ENCODE measurements around the gene GTF2I.

DNA sequence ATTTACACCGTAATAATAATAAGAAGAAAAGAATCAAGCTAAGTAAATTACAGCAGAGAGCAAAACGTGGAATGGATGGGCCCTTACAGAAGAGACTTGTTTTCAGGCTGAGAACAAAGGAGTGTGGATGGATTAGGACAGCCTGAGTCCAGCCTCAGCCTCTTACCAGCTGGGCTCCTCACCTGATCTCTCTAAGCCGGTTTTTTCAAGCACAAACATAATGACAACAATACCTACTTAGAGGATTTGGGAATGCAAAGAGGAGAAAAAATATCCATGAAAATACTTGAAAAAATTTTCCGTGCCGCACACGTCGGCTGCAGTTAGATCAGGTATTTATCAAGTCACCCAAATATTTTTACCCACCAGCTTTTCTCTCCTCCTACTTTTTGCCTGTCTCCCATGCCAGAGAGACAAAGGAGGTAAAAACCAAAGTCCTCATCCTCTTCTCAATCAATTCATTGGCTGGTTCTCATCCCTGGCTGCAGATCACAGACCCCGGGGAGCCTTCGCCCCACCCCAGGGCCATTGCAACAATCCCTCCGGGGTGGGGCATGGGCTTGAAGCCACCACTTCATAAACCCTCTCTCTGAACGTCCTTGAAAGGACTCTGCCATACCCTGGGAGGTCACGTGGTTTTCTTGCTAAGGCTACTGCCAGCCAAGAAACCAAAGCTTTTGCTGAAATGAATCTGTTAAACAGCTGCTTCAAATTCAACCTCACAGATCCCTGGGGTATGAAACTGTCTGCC, 29.7 kb upstream of the GTF2I start:
- TF ChIP-seq, protein P1, sequence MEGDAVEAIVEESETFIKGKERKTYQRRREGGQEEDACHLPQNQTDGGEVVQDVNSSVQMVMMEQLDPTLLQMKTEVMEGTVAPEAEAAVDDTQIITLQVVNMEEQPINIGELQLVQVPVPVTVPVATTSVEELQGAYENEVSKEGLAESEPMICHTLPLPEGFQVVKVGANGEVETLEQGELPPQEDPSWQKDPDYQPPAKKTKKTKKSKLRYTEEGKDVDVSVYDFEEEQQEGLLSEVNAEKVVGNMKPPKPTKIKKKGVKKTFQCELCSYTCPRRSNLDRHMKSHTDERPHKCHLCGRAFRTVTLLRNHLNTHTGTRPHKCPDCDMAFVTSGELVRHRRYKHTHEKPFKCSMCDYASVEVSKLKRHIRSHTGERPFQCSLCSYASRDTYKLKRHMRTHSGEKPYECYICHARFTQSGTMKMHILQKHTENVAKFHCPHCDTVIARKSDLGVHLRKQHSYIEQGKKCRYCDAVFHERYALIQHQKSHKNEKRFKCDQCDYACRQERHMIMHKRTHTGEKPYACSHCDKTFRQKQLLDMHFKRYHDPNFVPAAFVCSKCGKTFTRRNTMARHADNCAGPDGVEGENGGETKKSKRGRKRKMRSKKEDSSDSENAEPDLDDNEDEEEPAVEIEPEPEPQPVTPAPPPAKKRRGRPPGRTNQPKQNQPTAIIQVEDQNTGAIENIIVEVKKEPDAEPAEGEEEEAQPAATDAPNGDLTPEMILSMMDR (IDR thresholded peaks at IDR 0.05), result no peak
- no peak for TF ChIP-seq POLR2A (IDR thresholded peaks at IDR 0.05)

Measured in lower leg skin (tissue), 3 donors.